HepG2 (cell line): ENCODE measurements around the gene ZNF382. TPM values are rescaled to one million over a fixed set of nuclear protein-coding genes. Genes with fewer than 3 reads are reported as not detected.
A peak's percentile ranks its signal among the peaks of the same experiment; 100 is the strongest.

ENCODE experiments used
- CHD4 ChIP-seq: fragments of 200-600 bp; sonication (generic); IDR thresholded peaks from 2 replicates; pipeline ENCODE4 v1.7.0; 2017; ENCODE audit warnings: mild to moderate bottlenecking, low read length, borderline replicate concordance
- FOXM1 ChIP-seq: sonication (generic); formaldehyde crosslinking; IDR thresholded peaks from 2 replicates; pipeline ENCODE4 v1.5.0; 2020; ENCODE audit warnings: missing genetic modification reagents
- FOXP4 ChIP-seq: sonication (generic); formaldehyde crosslinking; IDR thresholded peaks from 2 replicates; pipeline ENCODE4 v1.4.0; 2020; ENCODE audit warnings: missing genetic modification reagents
- JDP2 ChIP-seq: sonication (generic); formaldehyde crosslinking; IDR thresholded peaks from 2 replicates; pipeline ENCODE4 v1.8.1; 2022; ENCODE audit warnings: missing genetic modification reagents, borderline replicate concordance
- MATR3 ChIP-seq: sonication (generic); formaldehyde crosslinking; IDR thresholded peaks from 2 replicates; pipeline ENCODE4 v1.4.0; 2020; ENCODE audit warnings: missing genetic modification reagents
- NFKB2 ChIP-seq: sonication (generic); formaldehyde crosslinking; IDR thresholded peaks from 2 replicates; pipeline ENCODE4 v1.4.0; 2020; ENCODE audit warnings: missing genetic modification reagents, borderline replicate concordance
- POLR2G ChIP-seq: fragments of 200-400 bp; formaldehyde crosslinking; IDR thresholded peaks from 2 replicates; pipeline ENCODE4 v1.6.1; 2018; ENCODE audit warnings: mild to moderate bottlenecking, low read depth, low read length, moderate library complexity
- PRPF4 ChIP-seq: fragments of 200-400 bp; formaldehyde crosslinking; IDR thresholded peaks from 2 replicates; pipeline ENCODE4 v1.6.1; 2016; ENCODE audit warnings: low read length, low read depth; ENCODE audit not compliant: poor library complexity, severe bottlenecking
- SMAD1 ChIP-seq: sonication (generic); formaldehyde crosslinking; IDR thresholded peaks from 2 replicates; pipeline ENCODE4 v1.4.0; 2020; ENCODE audit warnings: missing genetic modification reagents, low read depth, mild to moderate bottlenecking, borderline replicate concordance
- YEATS2 ChIP-seq: sonication (generic); formaldehyde crosslinking; IDR thresholded peaks from 2 replicates; pipeline ENCODE4 v1.4.0; 2020; ENCODE audit warnings: missing genetic modification reagents, borderline replicate concordance
- ZBTB8A ChIP-seq: sonication (generic); formaldehyde crosslinking; IDR thresholded peaks from 2 replicates; pipeline ENCODE4 v1.4.0; 2020; ENCODE audit warnings: mild to moderate bottlenecking, low read depth, missing genetic modification reagents, borderline replicate concordance
- ZKSCAN1 ChIP-seq: fragments of 150-350 bp; IDR thresholded peaks from 2 replicates; pipeline ENCODE4 v1.6.1; 2014; ENCODE audit warnings: low read length
- ZNF160 ChIP-seq: sonication (generic); formaldehyde crosslinking; IDR thresholded peaks from 2 replicates; pipeline ENCODE4 v1.8.0; 2022; ENCODE audit warnings: mild to moderate bottlenecking, inconsistent platforms, missing genetic modification reagents
- ZNF264 ChIP-seq: sonication (generic); formaldehyde crosslinking; IDR thresholded peaks from 2 replicates; pipeline ENCODE4 v1.4.0; 2020; ENCODE audit warnings: missing genetic modification reagents
- ZNF513 ChIP-seq: sonication (generic); formaldehyde crosslinking; conservative IDR thresholded peaks from 2 replicates; pipeline ENCODE4 v1.5.0; 2020; ENCODE audit warnings: missing genetic modification reagents
- ZNF543 ChIP-seq: sonication (generic); formaldehyde crosslinking; IDR thresholded peaks from 2 replicates; pipeline ENCODE4 v1.4.0; 2020; ENCODE audit warnings: mild to moderate bottlenecking, missing genetic modification reagents
- ZNF564 ChIP-seq: sonication (generic); formaldehyde crosslinking; IDR thresholded peaks from 2 replicates; pipeline ENCODE4 v1.8.1; 2023; ENCODE audit warnings: mild to moderate bottlenecking, missing genetic modification reagents
- ZNF678 ChIP-seq: sonication (generic); formaldehyde crosslinking; IDR thresholded peaks from 2 replicates; pipeline ENCODE4 v1.4.0; 2020; ENCODE audit warnings: mild to moderate bottlenecking, missing genetic modification reagents
- ZNF740 ChIP-seq: sonication (generic); formaldehyde crosslinking; IDR thresholded peaks from 2 replicates; pipeline ENCODE4 v1.4.0; 2020; ENCODE audit warnings: missing genetic modification reagents
- ZNF749 ChIP-seq: sonication (generic); formaldehyde crosslinking; IDR thresholded peaks from 2 replicates; pipeline ENCODE4 v1.8.0; 2022; ENCODE audit warnings: mild to moderate bottlenecking, missing genetic modification reagents, moderate library complexity, borderline replicate concordance
- ZSCAN20 ChIP-seq: sonication (generic); formaldehyde crosslinking; IDR thresholded peaks from 2 replicates; pipeline ENCODE4 v1.4.0; 2020; ENCODE audit warnings: missing genetic modification reagents, mild to moderate bottlenecking, borderline replicate concordance
- polyA plus RNA-seq, 8 experiments: library from polyadenylated mRNA; depleted of rRNA in 3 of 8; stranded (reverse) in 7 of 8; unstranded in 1 of 8; fragments of >200 nt; fragmentation: Illumina TruSeq in 4 of 8; extraction: Trizol in 4 of 8; gene quantifications; 2 replicates each; pipeline versions ENCODE4 v1.2.1 to v1.2.3, GENCODE V29; 2011 to 2016; ENCODE audit warnings: low read depth in 4 of 8, missing spikeins in 1 of 8, mixed read lengths in 1 of 8; ENCODE audit not compliant: insufficient read depth in 1 of 8
- total RNA-seq, 5 experiments: library from RNA; depleted of rRNA; stranded (reverse); fragments of >200 nt; fragmentation: Illumina TruSeq; extraction: Trizol; gene quantifications; 2 replicates each; pipeline ENCODE4 v1.2.3, GENCODE V29; 2016; ENCODE audit warnings: low read depth in 1 of 5
- TF ChIP-seq, protein P1 (sequence below): sonication (generic); formaldehyde crosslinking; IDR thresholded peaks from 2 replicates; pipeline ENCODE4 v1.4.0; 2020; ENCODE audit warnings: missing genetic modification reagents
- TF ChIP-seq, protein P2 (sequence below): sonication (generic); formaldehyde crosslinking; IDR thresholded peaks from 2 replicates; pipeline ENCODE4 v1.4.0; 2020; ENCODE audit warnings: low read depth, mild to moderate bottlenecking, missing genetic modification reagents

The ZNF382 gene
- total and polyA plus RNA-seq, 2 of the 13 experiments (the other 11 are each of a cell fraction or from before 2014, with no cell fraction given): 2.3 to 6.8 TPM

GRCh38 chr19:36573020-36573894, 31.9 kb upstream of the ZNF382 start, which contains the start of gene ZNF529 (continued):
- TF ChIP-seq FOXP4 (no peak), ZNF740 (CRISPR knock-in tag) (no peak), SMAD1 (CRISPR knock-in tag) (peak; percentile 73; the same call in 1 of the 2 replicates), JDP2 (CRISPR knock-in tag) (no peak), ZNF678 (no peak), NFKB2 (CRISPR knock-in tag) (peak; percentile 68; the same call in 1 of the 2 replicates), ZBTB8A (CRISPR knock-in tag) (no peak), YEATS2 (CRISPR knock-in tag) (peak; percentile 92), ZKSCAN1 (no peak), PRPF4 (no peak), ZNF543 (CRISPR knock-in tag) (no peak; the same call in 1 of the 2 replicates), ZNF749 (CRISPR knock-in tag) (peak; percentile 87; the same call in 1 of the 2 replicates), MATR3 (CRISPR knock-in tag) (no peak), CHD4 (no peak), ZSCAN20 (CRISPR knock-in tag) (0 out of 2 replicates have a peak, but pooled peaks have one; percentile 40), ZNF513 (CRISPR knock-in tag) (no peak), ZNF160 (no peak), ZNF264 (CRISPR knock-in tag) (0 out of 2 replicates have a peak, but pooled peaks have one; percentile 2), POLR2G (peak; percentile 95), ZNF564 (CRISPR knock-in tag) (peak; percentile 98), FOXM1 (CRISPR knock-in tag) (no peak)
- TF ChIP-seq, protein P1, sequence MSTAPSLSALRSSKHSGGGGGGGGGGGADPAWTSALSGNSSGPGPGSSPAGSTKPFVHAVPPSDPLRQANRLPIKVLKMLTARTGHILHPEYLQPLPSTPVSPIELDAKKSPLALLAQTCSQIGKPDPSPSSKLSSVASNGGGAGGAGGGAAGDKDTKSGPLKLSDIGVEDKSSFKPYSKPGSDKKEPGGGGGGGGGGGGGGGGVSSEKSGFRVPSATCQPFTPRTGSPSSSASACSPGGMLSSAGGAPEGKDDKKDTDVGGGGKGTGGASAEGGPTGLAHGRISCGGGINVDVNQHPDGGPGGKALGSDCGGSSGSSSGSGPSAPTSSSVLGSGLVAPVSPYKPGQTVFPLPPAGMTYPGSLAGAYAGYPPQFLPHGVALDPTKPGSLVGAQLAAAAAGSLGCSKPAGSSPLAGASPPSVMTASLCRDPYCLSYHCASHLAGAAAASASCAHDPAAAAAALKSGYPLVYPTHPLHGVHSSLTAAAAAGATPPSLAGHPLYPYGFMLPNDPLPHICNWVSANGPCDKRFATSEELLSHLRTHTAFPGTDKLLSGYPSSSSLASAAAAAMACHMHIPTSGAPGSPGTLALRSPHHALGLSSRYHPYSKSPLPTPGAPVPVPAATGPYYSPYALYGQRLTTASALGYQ (CRISPR knock-in tag): no peak; the same call in 1 of the 2 replicates
- TF ChIP-seq, protein P2, sequence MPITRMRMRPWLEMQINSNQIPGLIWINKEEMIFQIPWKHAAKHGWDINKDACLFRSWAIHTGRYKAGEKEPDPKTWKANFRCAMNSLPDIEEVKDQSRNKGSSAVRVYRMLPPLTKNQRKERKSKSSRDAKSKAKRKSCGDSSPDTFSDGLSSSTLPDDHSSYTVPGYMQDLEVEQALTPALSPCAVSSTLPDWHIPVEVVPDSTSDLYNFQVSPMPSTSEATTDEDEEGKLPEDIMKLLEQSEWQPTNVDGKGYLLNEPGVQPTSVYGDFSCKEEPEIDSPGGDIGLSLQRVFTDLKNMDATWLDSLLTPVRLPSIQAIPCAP (CRISPR knock-in tag): no peak
